Airway epithelial cell (primary cell): Measurements from ENCODE around the gene DEPDC4. TPM values are rescaled to one million over a fixed set of nuclear protein-coding genes. Genes with fewer than 3 reads are reported as not detected.

Source experiments
- total RNA-seq: library from RNA; depleted of rRNA; stranded (reverse); fragments of >200 nt; gene quantifications from 2 replicates; pipeline ENCODE4 v1.2.3, GENCODE V29; 2015

Gene DEPDC4
- total RNA-seq, result 2.0 and 3.1 TPM in 2 replicates

GRCh38 chr12:100266835-100267602, at the start of gene DEPDC4, which contains the start of gene SCYL2:
DEPDC4 (minus strand) TSS chr12:100267079; CDS start chr12:100267076, 3 bp downstream.
SCYL2 (plus strand) TSS chr12:100267177; CDS start chr12:100282971, 15,794 bp downstream.

GRCh38 chr12:100200463-100201181, 66.3 kb downstream of the DEPDC4 start, which contains the start of gene ACTR6:
ACTR6 (plus strand) TSS chr12:100200815; CDS start chr12:100200852, 37 bp downstream.

Other genes starting within 250 kb of the DEPDC4 start
- 10.1 and 10.7 TPM in 2 replicates for gene BLTP3B, start 124.2 kb downstream of the DEPDC4 start, total RNA-seq
- 15.3 and 18.8 TPM in 2 replicates for gene ACTR6, start 66.3 kb downstream of the DEPDC4 start, total RNA-seq
- 31.5 and 37.2 TPM in 2 replicates for gene SCYL2, start 98 bp upstream of the DEPDC4 start, total RNA-seq
- gene SLC17A8, start 90.0 kb upstream of the DEPDC4 start, total RNA-seq, result not detected in 2 replicates
- not detected in 2 replicates for gene NR1H4, start 206.8 kb upstream of the DEPDC4 start, total RNA-seq